Colonic mucosa (tissue), 4 donors: ENCODE measurements around the gene GDPD3. TPM values are rescaled to one million over a fixed set of nuclear protein-coding genes. Genes with fewer than 3 reads are reported as not detected.
A peak's percentile ranks its signal among the peaks of the same experiment; 100 is the strongest.

ENCODE experiments used
- DNase-seq: peaks from one replicate; pipeline ENCODE4 v3.0.0-alpha.2; 2020
- H3K27ac ChIP-seq: fragments of 200-600 bp; one replicate; pipeline ENCODE4 v1.8.0; 2021
- H3K27me3 ChIP-seq: fragments of 200-600 bp; one replicate; pipeline ENCODE4 v1.8.0; 2021
- H3K36me3 ChIP-seq: fragments of 200-600 bp; one replicate; pipeline ENCODE4 v1.8.0; 2021
- H3K4me1 ChIP-seq: fragments of 200-600 bp; one replicate; pipeline ENCODE4 v1.8.0; 2021; ENCODE audit warnings: mild to moderate bottlenecking
- H3K4me3 ChIP-seq: fragments of 200-600 bp; one replicate; pipeline ENCODE4 v1.8.0; 2021
- H3K9ac ChIP-seq, 2 donors: one replicate each; pipeline ENCODE4 v1.7.0; 2013; ENCODE audit warnings: control low read depth in 2 of 2, low read depth in 2 of 2, low read length in 2 of 2
- H3K9me3 ChIP-seq: fragments of 200-600 bp; one replicate; pipeline ENCODE4 v1.8.0; 2021
- intact Hi-C: fragments of 100-400 bp; cut with DNase I; formaldehyde crosslinking; loops from one replicate; pipeline ENCODE4 v1.14.1; 2022
- total RNA-seq, 2 donors: library from RNA; stranded (reverse); fragmentation: NEBNext Ultra II Directional in 1 of 2; extraction: Animal tissue kit (Norgen Biotek cat#: 25700) in 1 of 2; gene quantifications; one replicate each; pipeline ENCODE4 v1.2.1, GENCODE V29; 2021
- TF ChIP-seq, protein P1 (sequence below): fragments of 200-600 bp; IDR thresholded peaks from one replicate; pipeline ENCODE4 v1.8.0; 2022; ENCODE audit warnings: antibody characterized with exemption, mild to moderate bottlenecking
- donor health status: healthy.
- donor health status: DM: no; HTN: no; CAD: no.
- donor health status: DM: no; HTN: no; CAD: no.

Gene GDPD3
- total RNA-seq, 2 donors from 2014 or later = 40.4 to 95.2 TPM

DNA sequence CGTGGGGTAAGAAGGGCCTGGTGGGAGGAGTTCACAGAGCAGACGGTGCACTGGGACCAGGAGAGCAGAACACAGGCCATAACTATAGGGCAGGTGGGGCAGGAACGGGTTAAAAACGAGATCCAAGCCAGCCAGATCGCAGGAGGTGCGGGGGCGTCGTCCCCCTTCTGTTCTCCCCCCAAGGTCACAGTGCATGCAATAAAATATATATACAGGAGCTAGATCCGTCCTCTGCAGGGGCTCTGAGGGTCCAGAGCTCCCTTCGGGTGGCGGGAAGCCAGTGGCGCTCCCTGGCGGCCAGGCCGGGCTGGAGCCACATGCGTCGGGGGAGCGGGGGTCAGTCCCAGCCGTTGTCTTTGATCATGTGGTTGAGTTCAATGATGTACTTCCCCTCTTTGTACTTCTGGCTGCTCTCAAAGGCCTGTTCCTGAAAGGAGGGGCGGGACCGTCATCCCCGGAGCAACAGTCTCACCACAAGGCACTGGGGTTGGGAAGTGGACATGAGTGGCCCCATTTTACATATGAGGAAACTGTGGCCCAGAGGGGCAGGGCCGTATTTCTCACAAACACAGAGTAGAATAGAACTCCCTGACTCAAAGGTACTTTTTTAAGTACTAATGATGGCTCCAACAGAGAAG, 20.8 kb downstream of the GDPD3 start:
- no peaks in the 10 kb centered on the region for H3K9me3 ChIP-seq
- peaks cover 13% of the 10 kb centered on the region for H3K4me1 ChIP-seq
- H3K36me3 ChIP-seq = peaks cover 3% of the 10 kb centered on the region
- peak overlapping the region; percentile 84 for H3K27ac ChIP-seq
- TF ChIP-seq, protein P1, sequence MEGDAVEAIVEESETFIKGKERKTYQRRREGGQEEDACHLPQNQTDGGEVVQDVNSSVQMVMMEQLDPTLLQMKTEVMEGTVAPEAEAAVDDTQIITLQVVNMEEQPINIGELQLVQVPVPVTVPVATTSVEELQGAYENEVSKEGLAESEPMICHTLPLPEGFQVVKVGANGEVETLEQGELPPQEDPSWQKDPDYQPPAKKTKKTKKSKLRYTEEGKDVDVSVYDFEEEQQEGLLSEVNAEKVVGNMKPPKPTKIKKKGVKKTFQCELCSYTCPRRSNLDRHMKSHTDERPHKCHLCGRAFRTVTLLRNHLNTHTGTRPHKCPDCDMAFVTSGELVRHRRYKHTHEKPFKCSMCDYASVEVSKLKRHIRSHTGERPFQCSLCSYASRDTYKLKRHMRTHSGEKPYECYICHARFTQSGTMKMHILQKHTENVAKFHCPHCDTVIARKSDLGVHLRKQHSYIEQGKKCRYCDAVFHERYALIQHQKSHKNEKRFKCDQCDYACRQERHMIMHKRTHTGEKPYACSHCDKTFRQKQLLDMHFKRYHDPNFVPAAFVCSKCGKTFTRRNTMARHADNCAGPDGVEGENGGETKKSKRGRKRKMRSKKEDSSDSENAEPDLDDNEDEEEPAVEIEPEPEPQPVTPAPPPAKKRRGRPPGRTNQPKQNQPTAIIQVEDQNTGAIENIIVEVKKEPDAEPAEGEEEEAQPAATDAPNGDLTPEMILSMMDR = peak; percentile 41
- peak overlapping the region; percentile 71 to 91 for H3K9ac ChIP-seq
- intact Hi-C loops = loop anchor here (10.0 kb wide), 2 partner anchors 262 to 322 kb away; partner anchors contain the start of gene CD2BP2
- H3K27me3 ChIP-seq = no peaks in the 10 kb centered on the region
- H3K4me3 ChIP-seq = peak overlapping the region; percentile 60
- peak; percentile 83 for DNase-seq

- Histone ChIP-seq H3K4me1 (peaks cover 13% of the 10 kb centered on the region), H3K9me3 (no peaks in the 10 kb centered on the region), H3K4me3 (peak within 1 kb of the TSS; percentile 60), H3K27ac (peak within 1 kb of the TSS; percentile 84), H3K36me3 (peaks cover 3% of the 10 kb centered on the region), H3K27me3 (no peaks in the 10 kb centered on the region), H3K9ac (peak within 1 kb of the TSS; percentile 73 to 91)
- TF ChIP-seq, protein P1 = peak; percentile 78
- peak; percentile 93 for DNase-seq
- intact Hi-C loops = loop anchor here (10.0 kb wide), 2 partner anchors 263 to 323 kb away; partner anchors contain the start of gene CD2BP2
Observed at GRCh38 chr16:30091474-30092372, 21.6 kb downstream of the GDPD3 start, which contains the start of gene TBX6. Gene TBX6 (minus strand): TSS chr16:30091924. CDS start chr16:30091193, 731 bp downstream.

DNA sequence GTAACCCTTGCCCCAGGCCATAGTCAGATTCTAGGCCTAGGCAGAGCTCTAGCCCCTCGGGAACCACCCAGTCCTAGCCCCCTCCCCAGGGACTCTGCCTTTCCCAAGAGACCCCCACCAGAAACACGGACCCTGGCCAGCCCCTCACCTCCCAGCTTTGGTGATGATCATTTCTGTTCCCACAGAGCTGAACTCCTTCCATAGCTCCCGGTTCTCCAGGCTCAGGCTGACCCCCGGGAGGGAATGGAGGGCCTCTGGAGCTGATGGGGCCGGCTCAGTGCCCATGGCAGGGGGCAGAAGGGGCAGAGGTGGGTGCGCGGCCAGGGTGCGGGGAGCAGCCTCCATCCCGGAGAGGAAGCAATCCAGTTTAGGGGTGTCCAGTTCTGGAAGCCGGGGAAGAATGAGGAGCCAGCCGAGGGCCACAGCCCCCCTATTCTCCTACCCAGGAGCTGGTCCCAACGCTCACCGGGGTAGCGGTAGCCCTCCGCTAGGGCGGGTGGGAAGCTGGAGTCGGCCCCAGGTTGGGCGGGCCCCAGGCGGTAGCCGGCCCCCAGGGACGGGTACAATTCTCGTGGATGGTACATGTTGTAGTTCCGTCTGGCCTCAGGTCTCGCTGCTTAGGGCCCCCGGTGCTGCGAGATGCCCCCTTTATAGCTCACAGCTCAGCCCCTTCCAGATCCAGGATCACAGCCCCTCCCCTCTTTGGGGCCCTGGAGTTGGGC, 22.6 kb downstream of the GDPD3 start:
- intact Hi-C loops = loop anchor here (10.0 kb wide), 2 partner anchors 264 to 324 kb away; partner anchors contain the start of gene CD2BP2
- Histone ChIP-seq H3K36me3 (peaks cover 3% of the 10 kb centered on the region), H3K27ac (no peak overlapping the region), H3K4me3 (peak overlapping the region; percentile 60), H3K4me1 (peaks cover 10% of the 10 kb centered on the region), H3K9ac (peak overlapping the region; percentile 73 to 91), H3K9me3 (no peaks in the 10 kb centered on the region), H3K27me3 (no peaks in the 10 kb centered on the region)
- no peak for DNase-seq
- TF ChIP-seq, protein P1 = no peak

GRCh38 chr16:30088832-30089624, 24.3 kb downstream of the GDPD3 start:
- no peaks in the 10 kb centered on the region for H3K27me3 ChIP-seq
- H3K36me3 ChIP-seq = peaks cover 14% of the 10 kb centered on the region
- H3K9ac ChIP-seq = no peak overlapping the region
- no peak overlapping the region for H3K4me3 ChIP-seq
- intact Hi-C loops = no loop called here
- TF ChIP-seq, protein P1 = no peak
- H3K27ac ChIP-seq = no peak overlapping the region
- peaks cover 10% of the 10 kb centered on the region for H3K4me1 ChIP-seq
- no peak for DNase-seq
- no peaks in the 10 kb centered on the region for H3K9me3 ChIP-seq
